Left forelimb (tissue), 1 donor: ENCODE data around the gene AUTS2.

Experiments used
- DNase-seq: peaks from one replicate; pipeline ENCODE4 v3.0.0-alpha.2; 2018; ENCODE audit warnings: low spot score

Gene AUTS2

DNA sequence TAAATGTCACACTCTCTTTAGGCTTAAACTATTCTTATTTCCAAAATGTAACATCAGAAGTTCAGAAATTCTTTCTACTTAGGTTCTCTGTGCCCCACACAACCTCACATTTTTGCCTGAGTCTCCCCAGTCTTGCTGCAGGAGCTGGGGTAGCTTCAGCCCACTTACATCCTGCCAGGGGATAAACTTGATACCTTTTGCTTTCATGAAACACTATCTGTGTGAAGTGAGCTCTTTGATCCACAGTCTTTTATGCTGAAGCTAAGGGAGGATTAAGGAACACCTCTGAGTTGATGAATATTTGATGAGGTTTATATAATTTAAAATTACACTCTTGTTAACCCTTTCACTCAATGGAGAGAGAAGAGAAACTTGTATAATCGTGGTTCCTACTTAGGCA is 341.0 kb downstream of the AUTS2 start:
- no peak for DNase-seq

- no peak for DNase-seq
Observed at GRCh38 chr7:69941077-69941651, 342.9 kb downstream of the AUTS2 start.

- no peak for DNase-seq
Observed at GRCh38 chr7:69942573-69942972, 344.3 kb downstream of the AUTS2 start.

GRCh38 chr7:69946901-69947300 is 348.6 kb downstream of the AUTS2 start:
- DNase-seq: no peak

DNA sequence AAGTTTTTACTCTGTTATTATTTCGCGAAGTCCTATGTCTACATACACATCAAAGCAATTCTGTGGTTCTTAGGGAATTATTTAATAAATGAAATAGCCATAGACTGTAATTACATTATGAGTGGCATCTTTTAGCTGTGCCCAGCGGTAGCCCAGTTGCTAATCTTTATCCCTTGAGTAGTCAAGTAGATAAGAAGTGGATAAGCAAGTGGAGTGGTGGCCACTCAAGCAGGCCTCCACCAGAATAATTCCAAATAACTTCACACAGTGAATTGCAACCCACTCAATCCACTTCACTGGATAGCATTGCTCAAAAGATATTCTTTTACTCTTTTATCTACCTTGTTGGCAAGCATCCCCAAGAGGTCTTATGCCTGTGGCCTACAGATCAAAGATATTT is 349.7 kb downstream of the AUTS2 start:
- no peak for DNase-seq

- DNase-seq: no peak
Observed at GRCh38 chr7:69949122-69949521, 350.8 kb downstream of the AUTS2 start.

DNA sequence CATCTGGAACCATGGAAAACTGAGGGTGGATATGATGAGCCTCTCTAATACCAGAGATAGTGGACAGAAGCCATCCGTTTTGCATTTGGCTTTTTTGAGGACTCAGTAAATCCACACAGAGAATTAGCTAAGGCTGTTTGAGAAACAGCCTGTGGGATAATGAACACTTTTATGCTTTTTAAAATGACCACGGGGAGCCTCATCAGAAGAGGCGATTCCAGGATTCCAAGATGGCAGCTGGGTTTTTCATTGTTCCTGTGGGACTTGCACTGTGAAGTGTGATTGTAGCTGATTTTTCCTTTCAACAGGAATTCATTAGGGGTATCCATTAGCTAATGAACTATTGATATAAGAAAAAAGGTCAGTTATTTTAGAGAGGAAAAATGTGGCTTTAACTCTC is 353.2 kb downstream of the AUTS2 start:
- DNase-seq: no peak

- no peak for DNase-seq
Observed at GRCh38 chr7:69953136-69954067, 355.1 kb downstream of the AUTS2 start.

DNA sequence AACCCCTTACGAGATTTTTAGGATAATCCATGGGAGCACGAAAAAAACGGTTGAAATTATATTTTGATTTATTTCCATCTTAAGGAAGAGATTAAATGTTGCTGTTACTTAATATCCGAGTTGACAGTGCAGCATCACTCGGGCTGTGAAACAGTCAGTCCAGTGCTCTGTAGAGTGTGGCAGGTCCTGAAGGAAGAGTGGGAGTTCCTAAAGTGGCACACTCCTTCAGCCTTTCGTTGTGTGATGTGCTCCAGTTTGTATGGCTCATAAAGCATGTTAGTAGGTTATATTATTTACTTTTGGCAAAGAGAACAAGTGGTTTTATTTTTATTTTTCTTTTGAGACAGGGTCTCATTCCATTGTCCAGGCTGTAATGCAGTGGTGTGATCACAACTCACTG is 358.3 kb downstream of the AUTS2 start:
- DNase-seq: no peak

GRCh38 chr7:69957661-69958060 is 359.4 kb downstream of the AUTS2 start:
- DNase-seq: no peak

GRCh38 chr7:69959789-69960499 is 361.7 kb downstream of the AUTS2 start:
- DNase-seq: no peak

- no peak for DNase-seq
Observed at GRCh38 chr7:69961436-69961835, 363.2 kb downstream of the AUTS2 start.

DNA sequence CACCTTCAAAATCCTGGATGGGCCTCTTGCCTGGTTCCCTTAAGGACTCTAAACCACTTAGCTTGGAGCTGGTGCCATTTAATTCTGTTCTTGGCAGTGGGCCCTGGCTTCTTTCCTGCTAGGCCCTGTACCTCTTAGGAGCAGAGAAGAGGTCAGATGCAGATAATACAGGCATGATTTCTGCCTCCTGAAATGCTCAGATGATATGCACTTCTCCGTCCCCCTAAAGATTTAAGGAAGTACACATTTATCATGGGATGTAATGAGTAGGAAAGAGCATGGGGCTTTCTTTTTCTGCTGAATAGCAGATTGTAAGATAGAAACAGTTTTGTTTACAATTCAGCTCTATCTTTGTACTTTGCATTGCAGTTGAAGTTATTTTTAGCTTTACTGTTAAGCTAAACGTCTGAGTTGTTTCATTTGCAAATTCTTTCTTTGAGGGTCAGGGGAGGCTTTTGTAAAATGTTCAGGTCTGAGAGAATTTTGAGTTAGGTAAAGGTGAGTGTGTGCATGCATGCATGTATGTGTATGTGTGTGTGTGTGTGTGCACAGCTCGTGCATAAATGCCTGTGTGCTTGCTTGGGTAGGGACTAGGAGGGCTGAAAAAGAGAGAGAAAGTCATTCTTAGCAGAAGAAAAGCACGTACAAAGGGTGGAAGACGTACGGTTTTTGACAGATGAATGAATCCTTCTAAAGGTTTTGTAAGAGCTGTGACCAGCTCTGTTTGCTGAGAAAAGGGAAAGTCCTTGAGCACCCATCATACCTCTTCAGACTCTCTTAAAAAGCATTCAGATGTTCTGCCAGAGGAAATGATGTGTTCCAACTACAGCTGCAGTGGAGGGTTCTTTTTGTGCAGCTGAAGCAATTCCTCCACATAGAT is 364.2 kb downstream of the AUTS2 start:
- DNase-seq: no peak

- no peak for DNase-seq
Observed at GRCh38 chr7:69963393-69963792, 365.1 kb downstream of the AUTS2 start.

- DNase-seq: no peak
Observed at GRCh38 chr7:69966766-69967591, 368.7 kb downstream of the AUTS2 start.

- DNase-seq: no peak
Observed at GRCh38 chr7:69967689-69968450, 369.6 kb downstream of the AUTS2 start.

DNA sequence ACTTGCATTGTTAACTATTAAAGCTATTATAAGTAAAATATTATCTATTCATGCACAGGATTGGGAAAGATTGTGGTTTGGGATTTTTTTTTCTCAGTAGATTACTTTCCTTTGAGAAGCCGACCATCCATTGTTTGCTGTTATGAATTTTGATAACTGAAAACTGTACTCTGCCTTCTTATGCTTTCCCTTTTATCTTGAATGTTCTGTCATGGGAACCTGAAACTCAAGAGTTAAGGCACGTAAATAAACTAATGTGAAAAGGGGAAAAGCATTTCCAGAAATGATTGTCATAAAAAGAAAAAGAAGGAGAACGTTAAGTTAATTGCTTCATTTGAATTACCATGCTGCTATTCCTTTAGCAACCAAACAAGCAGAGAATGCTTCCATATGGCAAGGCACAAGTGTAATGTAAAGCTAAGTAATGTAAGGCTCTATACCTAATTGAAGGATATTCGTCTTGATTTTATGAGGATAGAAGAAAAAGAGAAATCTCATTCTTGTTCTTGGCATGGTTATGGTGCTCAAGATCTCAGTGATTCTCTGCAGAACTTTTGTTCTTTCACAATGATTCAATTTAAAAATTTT is 370.8 kb downstream of the AUTS2 start:
- DNase-seq: no peak

DNA sequence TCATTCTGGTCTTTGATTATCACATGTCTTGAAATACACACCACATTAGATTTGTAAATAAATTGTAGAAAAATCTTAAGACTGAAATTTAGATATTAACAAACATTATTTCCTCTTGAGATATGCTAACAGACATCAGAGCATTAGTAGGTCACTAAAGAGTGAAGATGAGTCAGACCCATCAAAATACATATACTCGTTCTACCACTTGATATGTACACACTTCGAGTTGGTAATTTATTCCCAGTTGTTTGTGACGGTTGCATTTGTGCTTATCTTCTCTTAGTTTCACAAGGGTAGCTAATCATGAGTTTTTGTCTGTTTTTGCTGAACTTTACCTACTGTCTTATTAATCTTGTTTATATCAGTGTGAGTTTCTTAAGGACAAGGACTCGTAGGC is 383.4 kb downstream of the AUTS2 start:
- DNase-seq: no peak

- no peak for DNase-seq
Observed at GRCh38 chr7:69982197-69982596, 383.9 kb downstream of the AUTS2 start.

GRCh38 chr7:69989551-69989950 is 391.3 kb downstream of the AUTS2 start:
- no peak for DNase-seq
